GM06990 (cell line): ENCODE measurements around the gene CEP192.
A peak's percentile ranks its signal among the peaks of the same experiment; 100 is the strongest.

ENCODE experiments used
- DNase-seq: peaks from one replicate; pipeline ENCODE4 v3.0.0-alpha.2; 2011; ENCODE audit not compliant: insufficient read length; ENCODE audit errors: extremely low read depth
- H3K27me3 ChIP-seq: replicated peaks from 2 replicates; pipeline ENCODE4 v1.6.0; 2011; ENCODE audit warnings: low read length; ENCODE audit not compliant: control insufficient read depth, insufficient read depth
- H3K36me3 ChIP-seq: 2 replicates; pipeline ENCODE4 v1.5.1; 2011; ENCODE audit warnings: low read length; ENCODE audit not compliant: control insufficient read depth, insufficient read depth
- H3K4me3 ChIP-seq: replicated peaks from 2 replicates; pipeline ENCODE4 v1.5.1; 2011; ENCODE audit warnings: low read depth, mild to moderate bottlenecking, control low read depth, low read length
- CTCF ChIP-seq: IDR thresholded peaks from 2 replicates; pipeline ENCODE4 v1.5.1; 2011; ENCODE audit warnings: low read length, control low read depth, mild to moderate bottlenecking, inconsistent platforms; ENCODE audit not compliant: insufficient read depth, poor library complexity, severe bottlenecking

Gene CEP192

GRCh38 chr18:12990967-12991820, at the start of gene CEP192:
CEP192 (plus strand) TSS chr18:12991362; CDS start chr18:12999425, 8,063 bp downstream.
- no peaks in the 10 kb centered on the region for H3K36me3 ChIP-seq
- peak; percentile 99 for DNase-seq
- TF ChIP-seq CTCF: peak; percentile 29
- no peaks in the 10 kb centered on the region for H3K27me3 ChIP-seq
- peak within 1 kb of the TSS; percentile 86 for H3K4me3 ChIP-seq

GRCh38 chr18:12943215-12943614, 47.9 kb upstream of the CEP192 start:
- DNase-seq: no peak

GRCh38 chr18:12944709-12945108, 46.5 kb upstream of the CEP192 start:
- no peak for DNase-seq
- no peak for TF ChIP-seq CTCF
- Histone ChIP-seq H3K36me3 (no peaks in the 10 kb centered on the region; the same call in 1 of the 2 replicates), H3K27me3 (no peaks in the 10 kb centered on the region), H3K4me3 (no peak overlapping the region)

More at GRCh38 chr18:12943215-12943614, 47.9 kb upstream of the CEP192 start:
- no peak for TF ChIP-seq CTCF
- H3K4me3 ChIP-seq: no peak overlapping the region
- no peaks in the 10 kb centered on the region for H3K36me3 ChIP-seq
- no peaks in the 10 kb centered on the region for H3K27me3 ChIP-seq

- Histone ChIP-seq H3K27me3 (no peaks in the 10 kb centered on the region), H3K4me3 (peak overlapping the region; percentile 82), H3K36me3 (no peaks in the 10 kb centered on the region; the same call in 1 of the 2 replicates)
- no peak for DNase-seq
- TF ChIP-seq CTCF: no peak
These were observed 44.4 kb upstream of the CEP192 start for GRCh38 chr18:12946549-12947284.

GRCh38 chr18:12947285-12948049, 43.7 kb upstream of the CEP192 start, which contains the start of gene SEH1L:
SEH1L (plus strand) TSS chr18:12948011; CDS start chr18:12948122, 111 bp downstream.
- Histone ChIP-seq H3K36me3 (no peaks in the 10 kb centered on the region; the same call in 1 of the 2 replicates), H3K27me3 (no peaks in the 10 kb centered on the region), H3K4me3 (peak within 1 kb of the TSS; percentile 82)
- no peak for TF ChIP-seq CTCF
- DNase-seq: peak; percentile 98
